ENCODE data around the gene DNAJC30.

- TF ChIP-seq MAFK (IDR thresholded peaks at IDR 0.05; ENCODE audit: low read depth, low read length) (no peak), SP2 (IDR thresholded peaks at IDR 0.05; ENCODE audit: low read length) (no peak), POLR2A (IDR thresholded peaks at IDR 0.05; ENCODE audit: control extremely low read depth in 1 of 2, low read depth in 2 of 2, low read length in 2 of 2) (no peak), RAD21 (IDR thresholded peaks at IDR 0.05 in 1 of 2, conservative IDR thresholded peaks at IDR 0.05 in 1 of 2; ENCODE audit: low read depth in 2 of 2, low read length in 2 of 2) (no peak), JUND (IDR thresholded peaks at IDR 0.05; ENCODE audit: low read length) (no peak), EZH2 (IDR thresholded peaks at IDR 0.05; ENCODE audit: low read depth, low read length, severe bottlenecking) (no peak), NRF1 (IDR thresholded peaks at IDR 0.05; ENCODE audit: low read depth, low read length) (no peak), GABPA (IDR thresholded peaks at IDR 0.05; ENCODE audit: borderline replicate concordance, insufficient read depth, low read length) (no peak), USF2 (IDR thresholded peaks at IDR 0.05; ENCODE audit: low read length) (no peak)
- TF ChIP-seq, protein P1, sequence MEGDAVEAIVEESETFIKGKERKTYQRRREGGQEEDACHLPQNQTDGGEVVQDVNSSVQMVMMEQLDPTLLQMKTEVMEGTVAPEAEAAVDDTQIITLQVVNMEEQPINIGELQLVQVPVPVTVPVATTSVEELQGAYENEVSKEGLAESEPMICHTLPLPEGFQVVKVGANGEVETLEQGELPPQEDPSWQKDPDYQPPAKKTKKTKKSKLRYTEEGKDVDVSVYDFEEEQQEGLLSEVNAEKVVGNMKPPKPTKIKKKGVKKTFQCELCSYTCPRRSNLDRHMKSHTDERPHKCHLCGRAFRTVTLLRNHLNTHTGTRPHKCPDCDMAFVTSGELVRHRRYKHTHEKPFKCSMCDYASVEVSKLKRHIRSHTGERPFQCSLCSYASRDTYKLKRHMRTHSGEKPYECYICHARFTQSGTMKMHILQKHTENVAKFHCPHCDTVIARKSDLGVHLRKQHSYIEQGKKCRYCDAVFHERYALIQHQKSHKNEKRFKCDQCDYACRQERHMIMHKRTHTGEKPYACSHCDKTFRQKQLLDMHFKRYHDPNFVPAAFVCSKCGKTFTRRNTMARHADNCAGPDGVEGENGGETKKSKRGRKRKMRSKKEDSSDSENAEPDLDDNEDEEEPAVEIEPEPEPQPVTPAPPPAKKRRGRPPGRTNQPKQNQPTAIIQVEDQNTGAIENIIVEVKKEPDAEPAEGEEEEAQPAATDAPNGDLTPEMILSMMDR (IDR thresholded peaks at IDR 0.05; ENCODE audit: control extremely low read depth in 1 of 3, insufficient read depth in 1 of 3, low read depth in 1 of 3, low read length in 3 of 3) = no peak
These were observed 23.9 kb upstream of the DNAJC30 start for GRCh38 chr7:73707045-73707631.
